NB4 (cell line): Measurements from ENCODE around the gene NUMB.

Source experiments
- MYC ChIP-seq: IDR thresholded peaks from 2 replicates; pipeline ENCODE4 v1.6.1; 2011; ENCODE audit warnings: low read depth, low read length
- POLR2A ChIP-seq: IDR thresholded peaks from 2 replicates; pipeline ENCODE4 v1.6.1; 2011; ENCODE audit warnings: mild to moderate bottlenecking; ENCODE audit not compliant: insufficient read length; ENCODE audit errors: extremely low read depth
- TF ChIP-seq, protein P1 (sequence below): IDR thresholded peaks from one replicate; pipeline ENCODE4 v1.5.1; 2012; ENCODE audit warnings: low read depth, low read length
- TF ChIP-seq, protein P2 (sequence below): IDR thresholded peaks from 2 replicates; pipeline ENCODE4 v1.6.1; 2011; ENCODE audit warnings: low read depth, low read length

DNA sequence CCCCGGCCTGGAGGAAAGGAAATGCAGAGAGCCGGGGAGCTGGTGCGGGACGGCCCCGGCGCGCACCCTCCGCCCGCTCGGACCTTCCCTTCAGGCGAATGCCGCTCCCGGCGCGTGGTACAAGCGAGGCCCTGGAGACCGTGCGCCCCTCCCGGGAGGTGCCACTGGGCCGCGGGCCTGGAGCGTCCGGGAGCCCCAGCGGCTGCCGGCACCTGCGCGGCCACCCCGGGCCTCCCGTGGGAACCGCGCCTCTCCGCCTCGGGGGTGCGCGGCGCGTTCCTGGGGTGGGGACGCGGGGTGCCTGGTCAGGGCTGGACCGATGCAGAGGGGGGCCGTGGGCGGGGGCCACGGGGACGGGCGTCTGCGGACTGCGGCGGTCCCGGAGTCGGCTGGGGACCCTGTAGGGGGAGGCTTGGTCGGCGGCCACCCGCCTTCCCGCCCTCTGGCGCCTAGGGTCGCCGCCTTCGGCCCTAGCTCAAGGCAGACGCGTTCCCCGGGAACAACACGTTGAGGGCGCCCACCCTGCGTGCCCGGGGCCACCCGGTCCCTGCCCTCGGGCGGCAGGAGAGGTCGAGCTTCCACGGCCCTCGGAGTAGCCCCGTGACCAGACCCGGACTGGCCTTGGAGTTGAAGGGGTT is 220.4 kb downstream of the NUMB start:
- TF ChIP-seq MYC (no peak), POLR2A (no peak)
- TF ChIP-seq, protein P1, sequence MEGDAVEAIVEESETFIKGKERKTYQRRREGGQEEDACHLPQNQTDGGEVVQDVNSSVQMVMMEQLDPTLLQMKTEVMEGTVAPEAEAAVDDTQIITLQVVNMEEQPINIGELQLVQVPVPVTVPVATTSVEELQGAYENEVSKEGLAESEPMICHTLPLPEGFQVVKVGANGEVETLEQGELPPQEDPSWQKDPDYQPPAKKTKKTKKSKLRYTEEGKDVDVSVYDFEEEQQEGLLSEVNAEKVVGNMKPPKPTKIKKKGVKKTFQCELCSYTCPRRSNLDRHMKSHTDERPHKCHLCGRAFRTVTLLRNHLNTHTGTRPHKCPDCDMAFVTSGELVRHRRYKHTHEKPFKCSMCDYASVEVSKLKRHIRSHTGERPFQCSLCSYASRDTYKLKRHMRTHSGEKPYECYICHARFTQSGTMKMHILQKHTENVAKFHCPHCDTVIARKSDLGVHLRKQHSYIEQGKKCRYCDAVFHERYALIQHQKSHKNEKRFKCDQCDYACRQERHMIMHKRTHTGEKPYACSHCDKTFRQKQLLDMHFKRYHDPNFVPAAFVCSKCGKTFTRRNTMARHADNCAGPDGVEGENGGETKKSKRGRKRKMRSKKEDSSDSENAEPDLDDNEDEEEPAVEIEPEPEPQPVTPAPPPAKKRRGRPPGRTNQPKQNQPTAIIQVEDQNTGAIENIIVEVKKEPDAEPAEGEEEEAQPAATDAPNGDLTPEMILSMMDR: no peak
- TF ChIP-seq, protein P2, sequence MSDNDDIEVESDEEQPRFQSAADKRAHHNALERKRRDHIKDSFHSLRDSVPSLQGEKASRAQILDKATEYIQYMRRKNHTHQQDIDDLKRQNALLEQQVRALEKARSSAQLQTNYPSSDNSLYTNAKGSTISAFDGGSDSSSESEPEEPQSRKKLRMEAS: no peak
